ENCODE results near the gene TRAIP. TPM values are rescaled to one million over a fixed set of nuclear protein-coding genes. Genes with fewer than 3 reads are reported as not detected.
"Not testable (repeated sequence)": the region's sequence is repeated elsewhere in the genome, so short reads cannot be mapped to it uniquely, and the experiment has no call there.

The TRAIP gene
- total RNA-seq, 4 donors from 2014 or later, result 0.81 to 1.8 (median 1.6) TPM

DNA sequence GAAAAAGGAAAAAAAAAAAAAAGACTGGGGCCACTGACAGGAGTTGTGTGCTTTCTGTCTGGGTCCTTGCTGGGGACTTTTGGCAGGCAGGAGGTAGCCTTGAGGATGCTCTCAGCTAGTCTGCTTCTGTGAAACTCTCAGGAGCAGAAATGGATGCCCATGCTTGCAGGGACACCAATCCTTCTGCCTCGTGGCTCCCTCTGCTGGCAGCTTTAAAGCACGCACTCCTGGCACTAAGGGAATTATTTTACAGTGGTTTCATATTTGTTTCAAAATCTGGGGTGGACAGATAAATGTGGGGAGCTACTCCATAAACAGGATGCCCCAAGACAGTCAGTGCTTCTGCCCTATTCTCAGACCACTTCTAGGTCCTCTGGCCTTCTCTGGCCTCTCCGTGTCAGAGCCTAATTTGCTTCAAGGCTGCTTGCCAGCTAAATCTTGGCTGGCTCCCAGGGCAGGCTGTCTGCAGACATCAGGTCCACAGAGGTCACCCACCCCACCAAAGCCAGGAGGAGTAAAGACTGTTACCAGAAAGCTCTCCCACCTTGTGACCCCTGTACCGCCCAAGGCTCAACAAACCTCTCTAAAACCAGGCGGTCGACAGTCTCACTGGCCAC, 17.1 kb downstream of the TRAIP start:
- Histone ChIP-seq H3K36me3 (peaks cover 0 to 5% of the 10 kb centered on the region in 2 donors), H3K27ac (peak overlapping the region in 2 of 4 donors; percentile 41 to 58), H3K9me3 (no peaks in the 10 kb centered on the region), H3K4me1 (peaks cover 0 to 31% (median 10%) of the 10 kb centered on the region in 3 donors), H3K4me3 (no peak overlapping the region), H3K27me3 (no peaks in the 10 kb centered on the region)
- peak; percentile 82 for ATAC-seq
- TF ChIP-seq EP300 (IDR thresholded peaks at IDR 0.05) (no peak), POLR2A (IDR thresholded peaks at IDR 0.05) (no peak), POLR2AphosphoS5 (IDR thresholded peaks at IDR 0.05) (peak; percentile 42)
- TF ChIP-seq, protein P1, sequence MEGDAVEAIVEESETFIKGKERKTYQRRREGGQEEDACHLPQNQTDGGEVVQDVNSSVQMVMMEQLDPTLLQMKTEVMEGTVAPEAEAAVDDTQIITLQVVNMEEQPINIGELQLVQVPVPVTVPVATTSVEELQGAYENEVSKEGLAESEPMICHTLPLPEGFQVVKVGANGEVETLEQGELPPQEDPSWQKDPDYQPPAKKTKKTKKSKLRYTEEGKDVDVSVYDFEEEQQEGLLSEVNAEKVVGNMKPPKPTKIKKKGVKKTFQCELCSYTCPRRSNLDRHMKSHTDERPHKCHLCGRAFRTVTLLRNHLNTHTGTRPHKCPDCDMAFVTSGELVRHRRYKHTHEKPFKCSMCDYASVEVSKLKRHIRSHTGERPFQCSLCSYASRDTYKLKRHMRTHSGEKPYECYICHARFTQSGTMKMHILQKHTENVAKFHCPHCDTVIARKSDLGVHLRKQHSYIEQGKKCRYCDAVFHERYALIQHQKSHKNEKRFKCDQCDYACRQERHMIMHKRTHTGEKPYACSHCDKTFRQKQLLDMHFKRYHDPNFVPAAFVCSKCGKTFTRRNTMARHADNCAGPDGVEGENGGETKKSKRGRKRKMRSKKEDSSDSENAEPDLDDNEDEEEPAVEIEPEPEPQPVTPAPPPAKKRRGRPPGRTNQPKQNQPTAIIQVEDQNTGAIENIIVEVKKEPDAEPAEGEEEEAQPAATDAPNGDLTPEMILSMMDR (IDR thresholded peaks at IDR 0.05), result peak in 3 of 4 experiments; percentile 93
- WGBS, 2 donors (ENCODE audit: low coverage in 1 of 2), result 0 to 56% methylated on average over 1 to 3 of the region's 6 CpGs

DNA sequence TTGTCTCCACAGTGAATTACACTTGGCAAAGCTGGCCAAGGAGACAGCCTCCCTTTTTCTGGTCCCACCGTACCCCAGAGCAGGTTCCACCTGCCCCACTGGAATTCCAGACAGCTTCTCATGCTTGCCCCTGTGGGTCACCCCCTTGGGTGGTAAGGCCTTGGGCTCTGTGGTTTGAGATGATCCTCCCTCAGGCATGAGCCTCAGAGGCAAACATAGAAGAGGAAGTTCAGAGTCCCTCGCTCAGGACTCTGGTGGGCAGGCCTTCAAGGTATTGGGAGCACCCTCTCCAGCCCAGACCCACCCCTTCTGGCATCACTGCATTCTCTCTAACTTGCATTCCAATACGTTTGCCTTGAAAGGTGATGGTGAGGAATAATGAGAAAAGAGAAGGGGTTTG, 25.0 kb downstream of the TRAIP start:
- H3K9me3 ChIP-seq, result no peaks in the 10 kb centered on the region
- 71% methylated on average over 2 of the region's 3 CpGs; no CpG with 5 or more reads in 1 of the 2 donors for WGBS, 2 donors (ENCODE audit: low coverage in 1 of 2)
- peaks cover 0 to 23% of the 10 kb centered on the region in 2 donors for H3K36me3 ChIP-seq
- no peak for ATAC-seq
- TF ChIP-seq POLR2A (IDR thresholded peaks at IDR 0.05) (no peak), POLR2AphosphoS5 (IDR thresholded peaks at IDR 0.05) (no peak), EP300 (IDR thresholded peaks at IDR 0.05) (no peak)
- TF ChIP-seq, protein P1 (IDR thresholded peaks at IDR 0.05), result no peak
- H3K27ac ChIP-seq, result no peak overlapping the region
- no peak overlapping the region for H3K4me3 ChIP-seq
- H3K27me3 ChIP-seq, result no peaks in the 10 kb centered on the region
- no peaks in the 10 kb centered on the region for H3K4me1 ChIP-seq

DNA sequence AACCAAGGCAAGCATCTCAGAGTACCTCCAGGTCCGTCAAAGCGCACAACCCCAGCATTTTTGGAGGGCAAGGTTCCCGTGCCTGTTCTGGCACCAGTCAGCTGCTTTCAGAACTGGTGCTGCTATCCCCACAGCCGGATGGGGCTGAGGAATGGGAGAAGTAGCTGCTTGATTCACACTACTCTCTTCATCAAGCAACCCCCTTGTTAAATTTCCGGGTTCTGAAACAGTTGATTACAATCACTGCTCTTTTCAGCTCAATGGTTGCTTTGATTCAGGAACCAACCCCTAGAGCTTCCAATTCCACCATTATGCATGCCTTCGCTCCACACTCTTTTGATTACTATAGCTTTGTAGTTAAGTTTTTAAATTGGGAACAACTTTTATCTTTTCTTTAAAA, 30.3 kb downstream of the TRAIP start:
- no peak for ATAC-seq
- no peaks in the 10 kb centered on the region for H3K4me1 ChIP-seq

DNA sequence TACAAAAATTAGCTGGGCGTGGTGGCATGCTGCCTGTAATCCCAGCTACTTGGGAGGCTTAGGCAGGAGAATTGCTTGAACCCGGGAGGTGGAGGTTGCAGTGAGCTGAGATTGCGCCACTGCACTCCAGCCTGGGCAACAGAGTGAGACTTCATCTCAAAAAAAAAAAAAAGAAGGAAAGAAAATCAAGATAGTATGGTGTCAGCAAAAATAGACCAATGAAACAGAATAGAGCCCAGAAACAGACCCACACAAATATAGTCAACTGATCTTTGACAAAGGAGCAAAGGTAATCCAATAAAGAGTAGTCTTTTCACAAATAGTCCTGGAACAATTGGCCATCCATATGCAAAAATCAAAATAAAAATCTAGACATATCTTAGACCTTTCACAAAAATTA, 33.2 kb downstream of the TRAIP start:
- not testable (repeated sequence) for H3K4me3 ChIP-seq, H3K27ac ChIP-seq, H3K36me3 ChIP-seq, H3K9me3 ChIP-seq, H3K4me1 ChIP-seq, H3K27me3 ChIP-seq, ATAC-seq
- WGBS, 2 donors (ENCODE audit: low coverage in 1 of 2), result 59% methylated on average over 3 of the region's 3 CpGs; no CpG with 5 or more reads in 1 of the 2 donors

More for the DNA sequence above, 30.3 kb downstream of the TRAIP start:
- Histone ChIP-seq H3K27me3 (no peaks in the 10 kb centered on the region), H3K9me3 (no peaks in the 10 kb centered on the region), H3K27ac (no peak overlapping the region), H3K4me3 (no peak overlapping the region), H3K36me3 (peaks cover 0 to 14% of the 10 kb centered on the region in 2 donors)
- TF ChIP-seq POLR2A (IDR thresholded peaks at IDR 0.05) (no peak), POLR2AphosphoS5 (IDR thresholded peaks at IDR 0.05) (no peak), EP300 (IDR thresholded peaks at IDR 0.05) (no peak)
- TF ChIP-seq, protein P1 (IDR thresholded peaks at IDR 0.05), result no peak
- 64 to 77% methylated on average over 5 of the region's 6 CpGs for WGBS, 2 donors (ENCODE audit: low coverage in 1 of 2)

DNA sequence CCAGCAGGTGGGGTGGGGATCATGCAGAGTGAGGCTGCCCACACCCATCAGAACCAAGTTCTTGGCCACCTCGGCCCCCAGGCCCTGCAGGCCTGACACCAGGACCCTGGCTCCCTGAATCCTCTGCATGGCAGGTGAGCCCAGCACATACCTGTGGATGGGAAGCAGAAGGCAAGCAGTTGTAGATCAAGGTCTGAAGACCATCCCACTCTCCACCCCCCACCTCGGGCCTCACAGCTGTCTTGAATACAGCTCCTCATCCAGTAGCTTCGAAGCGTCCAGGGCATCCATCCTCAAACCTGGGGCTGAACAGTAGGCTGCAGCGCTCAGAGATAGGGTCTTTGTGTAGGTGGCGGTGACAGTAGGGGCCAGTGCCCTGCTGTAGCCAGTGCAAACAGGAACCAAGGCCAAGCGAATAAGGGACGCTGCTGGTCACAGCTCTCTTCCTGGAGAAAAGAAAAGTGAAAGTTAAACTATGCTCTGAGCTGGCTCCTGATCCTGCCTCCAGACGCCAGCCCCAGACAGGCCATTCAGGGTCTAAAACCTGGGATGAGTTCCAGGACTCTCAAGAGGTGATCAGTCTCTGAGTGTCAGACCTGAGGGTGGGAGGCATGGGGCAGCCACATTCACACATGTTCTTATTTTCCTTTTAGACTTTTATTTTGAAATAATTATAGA, 42.7 kb downstream of the TRAIP start, which contains the start of gene UBA7:
Gene UBA7, minus strand, starts transcription at position 457 of the 678 bp plus-strand sequence. Its CDS starts 166 bp downstream, at position 291.
- peak within 1 kb of the TSS; percentile 39 to 56 for H3K4me3 ChIP-seq
- peak within 1 kb of the TSS in 3 of 4 donors; percentile 81 to 84 (median 83) for H3K27ac ChIP-seq
- peaks cover 0 to 38% of the 10 kb centered on the region in 2 donors for H3K36me3 ChIP-seq
- no peaks in the 10 kb centered on the region for H3K27me3 ChIP-seq
- peak; percentile 81 for ATAC-seq
- no peaks in the 10 kb centered on the region for H3K9me3 ChIP-seq
- WGBS, 2 donors (ENCODE audit: low coverage in 1 of 2), result 0% methylated on average over 3 of the region's 9 CpGs; no CpG with 5 or more reads in 1 of the 2 donors
- no peak for TF ChIP-seq EP300 (IDR thresholded peaks at IDR 0.05)
- peak; percentile 23 for TF ChIP-seq POLR2AphosphoS5 (IDR thresholded peaks at IDR 0.05)
- H3K4me1 ChIP-seq, result peaks cover 0 to 42% (median 14%) of the 10 kb centered on the region in 3 donors

Data from gastroesophageal sphincter (tissue), 4 donors.